Measurements from ENCODE around the gene ZNF624. TPM values are rescaled to one million over a fixed set of nuclear protein-coding genes. Genes with fewer than 3 reads are reported as not detected.
A peak's percentile ranks its signal among the peaks of the same experiment; 100 is the strongest.
"Not testable (repeated sequence)": the region's sequence is repeated elsewhere in the genome, so short reads cannot be mapped to it uniquely, and the experiment has no call there.

The ZNF624 gene
- 1.3 TPM for polyA plus RNA-seq (2013, experiment 1 of 2)
- polyA plus RNA-seq (2013, experiment 2 of 2) = 1.1 TPM

- H2BK120ac ChIP-seq (ENCODE audit: low read depth, low read length) = no peak within 1 kb of the TSS
- no peak within 1 kb of the TSS for H2BK15ac ChIP-seq (replicated peaks; ENCODE audit: low read depth)
- H3K56ac ChIP-seq (ENCODE audit: low read length) = peak within 1 kb of the TSS; percentile 91
- peak within 1 kb of the TSS; percentile 68 for H3K4me3 ChIP-seq (ENCODE audit: low read length)
- H3K27me3 ChIP-seq (ENCODE audit: insufficient read depth, low read length, poor library complexity) = no peaks in the 10 kb centered on the region
- no peak within 1 kb of the TSS for H2BK5ac ChIP-seq (ENCODE audit: low read length)
- peak within 1 kb of the TSS; percentile 52 for H3K23ac ChIP-seq (ENCODE audit: low read length)
- H4K5ac ChIP-seq (ENCODE audit: low read length) = peak within 1 kb of the TSS; percentile 74
- no peaks in the 10 kb centered on the region for H3K79me1 ChIP-seq (ENCODE audit: low read length)
- H2AK5ac ChIP-seq (ENCODE audit: low read length) = no peak within 1 kb of the TSS
- peak; percentile 96 for DNase-seq
- WGBS (ENCODE audit: extremely low coverage, insufficient coverage, low lambda C conversion rate) = no CpG with 5 or more reads among the region's 55 CpGs
- peak within 1 kb of the TSS; percentile 41 for H3K18ac ChIP-seq (ENCODE audit: low read length)
- no peak within 1 kb of the TSS for H4K8ac ChIP-seq (ENCODE audit: low read depth, low read length)
- H3K4me1 ChIP-seq (ENCODE audit: control insufficient read depth, low read depth, low read length) = peaks cover 2% of the 10 kb centered on the region
- H3K36me3 ChIP-seq (ENCODE audit: control insufficient read depth, insufficient read depth, low read length) = no peaks in the 10 kb centered on the region
- peak within 1 kb of the TSS; percentile 52 for H3K4me2 ChIP-seq (ENCODE audit: low read length)
- no peaks in the 10 kb centered on the region for H3K79me2 ChIP-seq (ENCODE audit: control insufficient read depth, insufficient read depth, low read length)
- peak within 1 kb of the TSS; percentile 38 for H3K4ac ChIP-seq (ENCODE audit: low read depth, low read length)
- H3K9ac ChIP-seq (ENCODE audit: low read length) = peak within 1 kb of the TSS; percentile 87
- H3K27ac ChIP-seq (ENCODE audit: low read depth, low read length) = peak within 1 kb of the TSS; percentile 74
These were observed at the start of gene ZNF624 for GRCh38 chr17:16653367-16654041. TSS of gene ZNF624 (minus strand) at chr17:16653850.

DNA sequence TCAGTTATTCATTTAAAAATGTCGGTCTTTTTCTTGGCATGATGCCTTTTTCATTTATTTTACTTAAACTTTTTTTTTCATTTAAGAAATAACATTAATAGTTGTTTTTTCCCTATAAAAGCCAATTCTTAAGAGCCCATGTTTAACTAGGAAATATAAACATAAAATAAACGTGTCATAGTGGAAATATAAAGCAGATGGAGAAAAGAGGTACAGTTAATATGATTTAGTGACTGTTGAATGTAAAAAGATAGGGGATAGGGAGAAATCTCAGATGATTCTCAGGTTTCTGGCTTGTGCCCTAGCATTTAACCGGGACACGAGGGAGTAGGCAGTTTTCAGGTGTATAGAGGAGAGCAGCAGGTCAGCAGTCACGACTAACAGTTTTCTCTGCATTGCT, 44.0 kb upstream of the ZNF624 start:
- H2BK5ac ChIP-seq (ENCODE audit: low read length); H3K9ac ChIP-seq (ENCODE audit: low read length); H4K5ac ChIP-seq (ENCODE audit: low read length); H3K18ac ChIP-seq (ENCODE audit: low read length); H3K27me3 ChIP-seq (ENCODE audit: insufficient read depth, low read length, poor library complexity); H3K79me2 ChIP-seq (ENCODE audit: control insufficient read depth, insufficient read depth, low read length); H3K4ac ChIP-seq (ENCODE audit: low read depth, low read length); H2AK5ac ChIP-seq (ENCODE audit: low read length); H3K27ac ChIP-seq (ENCODE audit: low read depth, low read length); H4K8ac ChIP-seq (ENCODE audit: low read depth, low read length); H3K79me1 ChIP-seq (ENCODE audit: low read length); H3K36me3 ChIP-seq (ENCODE audit: control insufficient read depth, insufficient read depth, low read length); H2BK120ac ChIP-seq (ENCODE audit: low read depth, low read length); DNase-seq; H3K4me2 ChIP-seq (ENCODE audit: low read length); H2BK15ac ChIP-seq (replicated peaks; ENCODE audit: low read depth); H3K4me1 ChIP-seq (ENCODE audit: control insufficient read depth, low read depth, low read length); H3K23ac ChIP-seq (ENCODE audit: low read length); H3K56ac ChIP-seq (ENCODE audit: low read length); H3K4me3 ChIP-seq (ENCODE audit: low read length): not testable (repeated sequence)
- WGBS (ENCODE audit: extremely low coverage, insufficient coverage, low lambda C conversion rate) = no CpG with 5 or more reads among the region's 5 CpGs

- not testable (repeated sequence) for H3K9ac ChIP-seq (ENCODE audit: low read length); H3K18ac ChIP-seq (ENCODE audit: low read length); H3K36me3 ChIP-seq (ENCODE audit: control insufficient read depth, insufficient read depth, low read length); H3K27me3 ChIP-seq (ENCODE audit: insufficient read depth, low read length, poor library complexity); H3K27ac ChIP-seq (ENCODE audit: low read depth, low read length); H3K23ac ChIP-seq (ENCODE audit: low read length); H3K4me2 ChIP-seq (ENCODE audit: low read length); H3K79me2 ChIP-seq (ENCODE audit: control insufficient read depth, insufficient read depth, low read length); H4K5ac ChIP-seq (ENCODE audit: low read length); H2BK120ac ChIP-seq (ENCODE audit: low read depth, low read length); H3K4me1 ChIP-seq (ENCODE audit: control insufficient read depth, low read depth, low read length); H4K8ac ChIP-seq (ENCODE audit: low read depth, low read length); H2AK5ac ChIP-seq (ENCODE audit: low read length); DNase-seq; H3K4ac ChIP-seq (ENCODE audit: low read depth, low read length); H3K79me1 ChIP-seq (ENCODE audit: low read length); H3K4me3 ChIP-seq (ENCODE audit: low read length); H2BK5ac ChIP-seq (ENCODE audit: low read length); H2BK15ac ChIP-seq (replicated peaks; ENCODE audit: low read depth); H3K56ac ChIP-seq (ENCODE audit: low read length)
- WGBS (ENCODE audit: extremely low coverage, insufficient coverage, low lambda C conversion rate) = no CpG with 5 or more reads among the region's 30 CpGs
These were observed 36.8 kb upstream of the ZNF624 start for GRCh38 chr17:16690447-16690846.

- H3K56ac ChIP-seq (ENCODE audit: low read length); H3K27ac ChIP-seq (ENCODE audit: low read depth, low read length); H3K4me3 ChIP-seq (ENCODE audit: low read length); H3K4me1 ChIP-seq (ENCODE audit: control insufficient read depth, low read depth, low read length); H2BK120ac ChIP-seq (ENCODE audit: low read depth, low read length); H3K79me2 ChIP-seq (ENCODE audit: control insufficient read depth, insufficient read depth, low read length); H4K5ac ChIP-seq (ENCODE audit: low read length); H2BK5ac ChIP-seq (ENCODE audit: low read length); H3K4ac ChIP-seq (ENCODE audit: low read depth, low read length); H3K36me3 ChIP-seq (ENCODE audit: control insufficient read depth, insufficient read depth, low read length); H2AK5ac ChIP-seq (ENCODE audit: low read length); H3K18ac ChIP-seq (ENCODE audit: low read length); H2BK15ac ChIP-seq (replicated peaks; ENCODE audit: low read depth); H3K9ac ChIP-seq (ENCODE audit: low read length); H3K4me2 ChIP-seq (ENCODE audit: low read length); H3K79me1 ChIP-seq (ENCODE audit: low read length); H3K27me3 ChIP-seq (ENCODE audit: insufficient read depth, low read length, poor library complexity); H3K23ac ChIP-seq (ENCODE audit: low read length); H4K8ac ChIP-seq (ENCODE audit: low read depth, low read length): not testable (repeated sequence)
- DNase-seq = peak; percentile 51
- no CpG with 5 or more reads among the region's 33 CpGs for WGBS (ENCODE audit: extremely low coverage, insufficient coverage, low lambda C conversion rate)
These were observed 36.2 kb upstream of the ZNF624 start, which contains the start of gene CCDC144A for GRCh38 chr17:16689731-16690281. TSS of gene CCDC144A (plus strand) at chr17:16690241. CDS start at chr17:16690401, 160 bp downstream.

GRCh38 chr17:16687151-16687550, 33.5 kb upstream of the ZNF624 start:
- H3K27me3 ChIP-seq (ENCODE audit: insufficient read depth, low read length, poor library complexity); H3K4me2 ChIP-seq (ENCODE audit: low read length); H3K79me1 ChIP-seq (ENCODE audit: low read length); H3K4ac ChIP-seq (ENCODE audit: low read depth, low read length); H3K23ac ChIP-seq (ENCODE audit: low read length); H3K18ac ChIP-seq (ENCODE audit: low read length); H3K27ac ChIP-seq (ENCODE audit: low read depth, low read length); H2AK5ac ChIP-seq (ENCODE audit: low read length); H2BK120ac ChIP-seq (ENCODE audit: low read depth, low read length); H4K8ac ChIP-seq (ENCODE audit: low read depth, low read length); H3K9ac ChIP-seq (ENCODE audit: low read length); H2BK15ac ChIP-seq (replicated peaks; ENCODE audit: low read depth); H2BK5ac ChIP-seq (ENCODE audit: low read length); H3K4me1 ChIP-seq (ENCODE audit: control insufficient read depth, low read depth, low read length); H3K36me3 ChIP-seq (ENCODE audit: control insufficient read depth, insufficient read depth, low read length); H3K4me3 ChIP-seq (ENCODE audit: low read length); H3K79me2 ChIP-seq (ENCODE audit: control insufficient read depth, insufficient read depth, low read length); H3K56ac ChIP-seq (ENCODE audit: low read length); H4K5ac ChIP-seq (ENCODE audit: low read length): not testable (repeated sequence)
- DNase-seq = peak; percentile 47
- no CpG with 5 or more reads among the region's 5 CpGs for WGBS (ENCODE audit: extremely low coverage, insufficient coverage, low lambda C conversion rate)
